Hepatocyte (in vitro differentiated cells): ENCODE results near the gene MRPL33.

Experiments used
- CTCF ChIP-seq: fragments of 200-600 bp; sonication (generic); IDR thresholded peaks from 2 replicates; pipeline ENCODE4 v1.5.1; 2016; ENCODE audit warnings: antibody characterized with exemption, mild to moderate bottlenecking; ENCODE audit not compliant: poor library complexity
- EZH2 ChIP-seq: fragments of 200-600 bp; sonication (generic); IDR thresholded peaks from 2 replicates; pipeline ENCODE4 v1.6.1; 2016; ENCODE audit warnings: antibody characterized with exemption, mild to moderate bottlenecking, borderline replicate concordance
- EZH2phosphoT487 ChIP-seq: fragments of 200-600 bp; sonication (generic); IDR thresholded peaks from one replicate; pipeline ENCODE4 v1.6.1; 2018; ENCODE audit warnings: antibody characterized with exemption, mild to moderate bottlenecking, low read depth, moderate library complexity; ENCODE audit not compliant: unreplicated experiment, severe bottlenecking

GRCh38 chr2:27727257-27727656 is 44.3 kb upstream of the MRPL33 start:
- TF ChIP-seq CTCF (no peak), EZH2 (no peak), EZH2phosphoT487 (no peak)
